NCI-H1105 (cell line): ENCODE data around the gene GSE1.

Experiments used
- DNase-seq: peaks from one replicate; lab custom pipeline; 2025; lab: John Stamatoyannopoulos, UW

Gene GSE1

GRCh38 chr16:85698935-85699558 lies 85.9 kb downstream of the GSE1 start:
- no peak for DNase-seq

GRCh38 chr16:85699628-85700027 lies 86.5 kb downstream of the GSE1 start:
- DNase-seq: no peak

GRCh38 chr16:85704011-85704410 lies 90.9 kb downstream of the GSE1 start:
- DNase-seq: no peak

- no peak for DNase-seq
Measured at GRCh38 chr16:85704900-85705846, 92.1 kb downstream of the GSE1 start.

- no peak for DNase-seq
Measured at GRCh38 chr16:85706449-85707034, 93.4 kb downstream of the GSE1 start.

GRCh38 chr16:85707528-85708095 lies 94.5 kb downstream of the GSE1 start:
- DNase-seq: no peak

GRCh38 chr16:85708338-85708737 lies 95.2 kb downstream of the GSE1 start:
- DNase-seq: no peak

GRCh38 chr16:85709766-85710585 lies 96.9 kb downstream of the GSE1 start:
- no peak for DNase-seq

GRCh38 chr16:85710732-85711131 lies 97.6 kb downstream of the GSE1 start:
- no peak for DNase-seq

- no peak for DNase-seq
Measured at GRCh38 chr16:85711982-85712587, 99.0 kb downstream of the GSE1 start.

GRCh38 chr16:85712801-85713200 lies 99.7 kb downstream of the GSE1 start:
- no peak for DNase-seq

GRCh38 chr16:85715169-85716021 lies 102.3 kb downstream of the GSE1 start:
- peak; percentile 89 for DNase-seq

- no peak for DNase-seq
Measured at GRCh38 chr16:85716022-85716679, 103.0 kb downstream of the GSE1 start.

GRCh38 chr16:85716680-85717038 lies 103.5 kb downstream of the GSE1 start:
- peak; percentile 17 for DNase-seq

- peak; percentile 56 for DNase-seq
Measured at GRCh38 chr16:85717393-85718152, 104.5 kb downstream of the GSE1 start.

- DNase-seq: no peak
Measured at GRCh38 chr16:85718153-85718477, 105.0 kb downstream of the GSE1 start.

- DNase-seq: no peak
Measured at GRCh38 chr16:85718682-85719081, 105.6 kb downstream of the GSE1 start.

GRCh38 chr16:85719605-85720301 lies 106.6 kb downstream of the GSE1 start:
- DNase-seq: no peak

GRCh38 chr16:85720302-85720637 lies 107.1 kb downstream of the GSE1 start:
- DNase-seq: no peak
